Muscle layer of duodenum (tissue), 2 donors: ENCODE measurements around the gene PPP2R5C.
"Not testable (repeated sequence)": the region's sequence is repeated elsewhere in the genome, so short reads cannot be mapped to it uniquely, and the experiment has no call there.

Experiments
- H3K27ac ChIP-seq: one replicate; pipeline ENCODE4 v1.7.0; 2013; ENCODE audit warnings: mild to moderate bottlenecking, low read length
- H3K27me3 ChIP-seq: one replicate; pipeline ENCODE4 v1.7.0; 2013; ENCODE audit warnings: low read depth, mild to moderate bottlenecking, control low read depth, low read length
- H3K36me3 ChIP-seq, 2 donors: one replicate each; pipeline ENCODE4 v1.7.0; 2013; ENCODE audit warnings: low read length in 2 of 2, control low read depth in 1 of 2, mild to moderate bottlenecking in 1 of 2; ENCODE audit not compliant: insufficient read depth in 2 of 2, control insufficient read depth in 1 of 2
- H3K4me1 ChIP-seq, 2 donors: one replicate each; pipeline ENCODE4 v1.7.0; 2013; ENCODE audit warnings: low read length in 2 of 2, mild to moderate bottlenecking in 2 of 2, control low read depth in 1 of 2, moderate library complexity in 1 of 2; ENCODE audit not compliant: insufficient read depth in 2 of 2, control insufficient read depth in 1 of 2
- H3K4me3 ChIP-seq, 2 donors: one replicate each; pipeline ENCODE4 v1.7.0; 2013; ENCODE audit warnings: low read length in 2 of 2, low read depth in 1 of 2, mild to moderate bottlenecking in 1 of 2
- H3K9me3 ChIP-seq, 2 donors: one replicate each; pipeline ENCODE4 v1.7.0; 2013; ENCODE audit warnings: low read length in 2 of 2, control low read depth in 1 of 2, mild to moderate bottlenecking in 1 of 2; ENCODE audit not compliant: control insufficient read depth in 1 of 2
- donor health status: healthy.

Gene PPP2R5C

GRCh38 chr14:101789222-101789621, 27.7 kb downstream of the PPP2R5C start:
- peaks cover 0 to 7% of the 10 kb centered on the region in 2 donors for H3K4me1 ChIP-seq
- H3K9me3 ChIP-seq, result no peaks in the 10 kb centered on the region
- no peaks in the 10 kb centered on the region for H3K27me3 ChIP-seq
- peaks cover 0 to 4% of the 10 kb centered on the region in 2 donors for H3K36me3 ChIP-seq
- H3K4me3 ChIP-seq, result no peak overlapping the region
- no peak overlapping the region for H3K27ac ChIP-seq

- peaks cover 0 to 4% of the 10 kb centered on the region in 2 donors for H3K36me3 ChIP-seq
- H3K27ac ChIP-seq, result no peak overlapping the region
- no peaks in the 10 kb centered on the region for H3K9me3 ChIP-seq
- H3K4me1 ChIP-seq, result peaks cover 0 to 7% of the 10 kb centered on the region in 2 donors
- no peak overlapping the region for H3K4me3 ChIP-seq
- H3K27me3 ChIP-seq, result no peaks in the 10 kb centered on the region
Observed at GRCh38 chr14:101790232-101790631, 28.7 kb downstream of the PPP2R5C start.

DNA sequence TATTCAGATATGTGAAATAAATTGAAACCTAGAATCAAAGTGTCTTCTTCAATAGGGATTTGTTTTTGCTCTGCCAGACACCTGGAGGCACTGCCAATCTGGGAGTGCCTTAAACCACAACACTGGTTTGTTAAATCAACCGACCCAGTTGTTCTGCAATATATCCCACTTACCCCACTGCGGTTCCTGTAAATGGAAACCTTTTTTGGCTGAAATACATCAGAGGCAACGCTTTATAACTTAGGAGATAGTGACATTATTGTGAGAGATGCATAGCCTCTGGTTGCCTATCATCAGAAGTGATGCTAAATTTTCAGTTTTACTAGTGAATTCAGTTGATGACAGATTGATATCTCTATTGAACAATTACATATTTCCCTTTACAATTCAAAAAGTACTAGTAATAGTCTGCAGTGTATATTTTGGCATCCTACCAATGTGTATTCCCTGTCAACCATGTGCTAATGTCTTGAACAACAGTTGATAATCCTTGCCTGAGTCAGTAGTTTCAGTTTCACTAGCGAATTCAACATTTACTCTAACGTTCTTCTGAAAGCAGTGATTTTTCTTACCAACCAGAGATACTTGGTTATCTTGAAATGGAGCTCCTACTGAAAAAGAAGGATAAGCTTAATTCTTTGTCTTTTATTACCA, 30.5 kb downstream of the PPP2R5C start:
- Histone ChIP-seq H3K36me3 (peaks cover 0 to 4% of the 10 kb centered on the region in 2 donors), H3K4me1 (peaks cover 0 to 7% of the 10 kb centered on the region in 2 donors), H3K27me3 (no peaks in the 10 kb centered on the region), H3K9me3 (no peaks in the 10 kb centered on the region), H3K4me3 (peak overlapping the region; percentile 45 to 59), H3K27ac (peak overlapping the region; percentile 74)

GRCh38 chr14:101796016-101796415, 34.5 kb downstream of the PPP2R5C start:
- Histone ChIP-seq H3K36me3 (no peaks in the 10 kb centered on the region), H3K4me1 (peaks cover 0 to 24% of the 10 kb centered on the region in 2 donors), H3K9me3 (no peaks in the 10 kb centered on the region), H3K27ac (peak overlapping the region; percentile 5), H3K27me3 (no peaks in the 10 kb centered on the region), H3K4me3 (no peak overlapping the region)

- Histone ChIP-seq H3K27ac (peak overlapping the region; percentile 5), H3K9me3 (no peaks in the 10 kb centered on the region), H3K4me3 (no peak overlapping the region), H3K27me3 (no peaks in the 10 kb centered on the region), H3K36me3 (no peaks in the 10 kb centered on the region), H3K4me1 (peaks cover 0 to 24% of the 10 kb centered on the region in 2 donors)
Observed at GRCh38 chr14:101796479-101796878, 35.0 kb downstream of the PPP2R5C start.

DNA sequence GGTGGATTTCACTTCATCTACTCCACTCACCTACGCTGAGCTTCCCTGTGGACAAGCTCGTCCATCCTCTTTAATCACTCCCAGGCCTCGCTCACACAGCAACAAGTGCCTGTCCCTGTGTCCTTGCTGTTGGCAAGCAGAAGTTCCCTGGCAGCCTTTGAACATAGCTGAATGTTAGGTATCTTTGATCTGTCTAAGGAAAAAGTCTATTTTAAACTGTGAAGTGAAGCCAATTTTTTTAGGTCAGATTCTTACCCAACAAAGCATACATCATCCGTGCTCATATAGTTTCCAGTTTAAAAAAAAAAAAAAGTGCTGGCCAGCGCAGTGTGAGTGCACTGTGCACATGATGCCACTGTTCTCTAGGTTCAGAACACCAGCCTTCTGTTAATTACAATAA, 36.3 kb downstream of the PPP2R5C start:
- H3K27ac ChIP-seq, result peak overlapping the region; percentile 70
- no peaks in the 10 kb centered on the region for H3K36me3 ChIP-seq
- no peak overlapping the region for H3K4me3 ChIP-seq
- H3K9me3 ChIP-seq, result no peaks in the 10 kb centered on the region
- peaks cover 0 to 17% of the 10 kb centered on the region in 2 donors for H3K4me1 ChIP-seq
- H3K27me3 ChIP-seq, result no peaks in the 10 kb centered on the region

- H3K4me1 ChIP-seq, H3K27ac ChIP-seq, H3K27me3 ChIP-seq, H3K36me3 ChIP-seq, H3K9me3 ChIP-seq, H3K4me3 ChIP-seq: not testable (repeated sequence)
Observed at GRCh38 chr14:101804373-101804772, 42.9 kb downstream of the PPP2R5C start.

DNA sequence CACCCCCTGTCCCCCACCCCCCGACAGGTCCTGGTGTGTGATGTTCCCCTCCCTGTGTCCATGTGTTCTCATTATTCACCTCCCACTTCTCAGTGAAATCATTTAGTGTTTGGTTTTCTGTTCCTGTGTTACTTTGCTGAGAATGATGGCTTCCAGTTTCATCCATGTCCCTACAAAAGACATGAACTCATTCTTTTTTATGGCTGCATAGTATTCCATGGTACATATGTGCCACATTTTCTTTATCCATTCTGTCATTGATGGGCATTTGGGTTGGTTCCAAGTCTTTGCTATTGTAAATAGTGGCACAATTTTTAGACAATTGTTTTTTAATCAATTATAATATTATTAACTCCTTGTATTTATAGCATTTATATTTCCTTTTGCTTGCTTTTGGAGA, 44.7 kb downstream of the PPP2R5C start:
- H3K4me1 ChIP-seq, H3K36me3 ChIP-seq, H3K27ac ChIP-seq, H3K27me3 ChIP-seq, H3K4me3 ChIP-seq, H3K9me3 ChIP-seq: not testable (repeated sequence)

DNA sequence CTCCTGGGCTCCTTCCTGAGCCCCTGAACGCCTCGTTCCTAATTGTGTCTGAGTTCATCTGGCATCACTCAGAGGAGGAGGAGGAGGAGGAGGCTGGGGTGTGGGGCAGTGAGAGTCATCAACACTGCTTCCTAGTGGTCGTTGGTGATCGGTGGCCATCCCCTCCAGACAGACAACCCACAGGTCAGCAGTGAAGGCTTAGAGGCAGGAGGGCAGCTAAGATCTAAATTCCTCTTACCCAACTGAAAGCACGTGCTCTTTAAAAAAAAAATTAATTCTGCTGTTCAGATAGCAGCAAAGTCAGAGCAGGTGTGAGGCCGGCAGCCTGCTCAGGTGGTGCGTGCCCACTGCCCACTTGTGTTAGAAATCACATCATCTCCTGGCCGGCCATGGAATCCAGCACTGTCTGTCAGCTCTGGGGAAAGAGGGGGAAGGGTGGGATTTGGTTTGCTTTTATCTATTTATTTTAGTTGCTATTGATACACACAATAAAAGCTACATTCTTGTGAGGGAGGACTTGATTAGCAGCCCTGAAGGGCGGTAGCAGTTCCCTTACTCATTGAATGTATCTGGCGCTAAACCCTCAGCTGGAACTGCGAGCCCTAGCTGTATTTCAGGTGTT, 46.6 kb downstream of the PPP2R5C start:
- no peaks in the 10 kb centered on the region for H3K9me3 ChIP-seq
- no peak overlapping the region for H3K4me3 ChIP-seq
- H3K36me3 ChIP-seq, result peaks cover 0 to 10% of the 10 kb centered on the region in 2 donors
- H3K27ac ChIP-seq, result no peak overlapping the region
- H3K27me3 ChIP-seq, result no peaks in the 10 kb centered on the region
- peaks cover 11 to 25% of the 10 kb centered on the region in 2 donors for H3K4me1 ChIP-seq

DNA sequence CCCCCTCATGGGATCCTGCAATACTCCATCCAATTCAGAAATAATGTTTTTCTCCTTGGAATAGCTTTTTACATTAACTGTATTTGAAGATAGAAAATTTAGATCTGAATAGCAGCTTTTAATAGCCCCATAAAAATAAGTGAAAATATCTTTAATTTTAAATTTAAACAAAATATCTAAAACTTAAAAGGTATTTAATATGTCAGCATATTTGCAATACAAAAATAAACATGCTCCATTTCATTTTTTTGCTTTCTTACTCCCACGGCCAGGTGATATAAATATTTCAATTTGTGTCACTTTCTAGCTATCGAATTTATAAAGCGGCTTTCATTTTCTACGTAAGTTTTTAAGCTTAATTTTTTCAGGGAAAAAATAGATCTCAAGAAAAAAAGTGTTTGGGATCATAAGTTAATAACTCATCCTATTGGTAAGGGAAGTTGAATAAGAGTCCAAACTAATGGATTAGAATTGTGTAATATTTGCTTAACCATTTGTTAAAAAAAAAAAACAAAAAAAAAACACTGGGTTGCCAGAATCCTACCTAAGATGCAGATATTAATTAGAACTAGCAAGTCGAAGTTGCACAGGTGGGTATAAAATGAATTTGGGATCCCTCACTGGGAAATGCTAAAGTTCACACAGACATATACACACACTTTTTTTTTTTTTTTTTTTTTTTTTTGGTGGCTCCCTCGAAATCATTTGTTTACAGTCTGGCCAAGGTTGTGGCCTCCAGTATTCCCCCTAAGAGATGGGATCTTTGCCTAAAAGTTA, 47.6 kb downstream of the PPP2R5C start:
- Histone ChIP-seq H3K27me3 (no peaks in the 10 kb centered on the region), H3K4me3 (peak overlapping the region; percentile 76 to 98), H3K27ac (peak overlapping the region; percentile 100), H3K4me1 (peaks cover 14 to 33% of the 10 kb centered on the region in 2 donors), H3K9me3 (no peaks in the 10 kb centered on the region), H3K36me3 (peaks cover 0 to 10% of the 10 kb centered on the region in 2 donors)

- Histone ChIP-seq H3K4me1 (peaks cover 17 to 37% of the 10 kb centered on the region in 2 donors), H3K9me3 (no peaks in the 10 kb centered on the region), H3K27me3 (no peaks in the 10 kb centered on the region), H3K27ac (peak overlapping the region; percentile 100), H3K4me3 (peak overlapping the region; percentile 76 to 98), H3K36me3 (peaks cover 0 to 10% of the 10 kb centered on the region in 2 donors)
Observed at GRCh38 chr14:101809671-101810514, 48.4 kb downstream of the PPP2R5C start.
